ENCODE results near the gene CLTCL1. TPM values are rescaled to one million over a fixed set of nuclear protein-coding genes. Genes with fewer than 3 reads are reported as not detected.
"Not testable (repeated sequence)": the region's sequence is repeated elsewhere in the genome, so short reads cannot be mapped to it uniquely, and the experiment has no call there.

CLTCL1 gene
- polyA plus RNA-seq, 1 donor (not counting 4 experiments of a cell fraction or from before 2014, with no cell fraction given) = 12.4 TPM

GRCh38 chr22:19166421-19166820 lies 125.1 kb downstream of the CLTCL1 start:
- Histone ChIP-seq H3K9me3 (ENCODE audit: control insufficient read depth, low read depth, low read length) (no peaks in the 10 kb centered on the region), H3K9me1 (ENCODE audit: control insufficient read depth, extremely low read depth, insufficient read depth, low read length) (no peaks in the 10 kb centered on the region), H3K27me3 (ENCODE audit: control insufficient read depth, extremely low read depth, insufficient read depth, low read length) (peaks cover 39% of the 10 kb centered on the region), H3K4me1 (ENCODE audit: control insufficient read depth, extremely low read depth, insufficient read depth, low read length) (peaks cover 8% of the 10 kb centered on the region), H3K4me3 (ENCODE audit: control insufficient read depth in 2 of 3, extremely low read depth in 1 of 3, insufficient read depth in 2 of 3, low read depth in 1 of 3, low read length in 3 of 3) (no peak overlapping the region), H3K79me2 (ENCODE audit: control insufficient read depth, insufficient read depth, low read length) (no peaks in the 10 kb centered on the region), H3K9ac (ENCODE audit: control insufficient read depth, extremely low read depth, insufficient read depth, low read length) (no peak overlapping the region), H2AFZ (ENCODE audit: control insufficient read depth, low read length) (no peak overlapping the region), H3K27ac (ENCODE audit: control insufficient read depth, insufficient read depth, low read length) (no peak overlapping the region), H3K36me3 (ENCODE audit: control insufficient read depth in 2 of 2, extremely low read depth in 1 of 2, insufficient read depth in 2 of 2, low read length in 2 of 2) (no peaks in the 10 kb centered on the region), H3K4me2 (ENCODE audit: control insufficient read depth, extremely low read depth, insufficient read depth, low read depth, low read length) (no peak overlapping the region), H4K20me1 (ENCODE audit: control insufficient read depth, extremely low read depth, insufficient read depth, low read length) (no peaks in the 10 kb centered on the region)
- dilution Hi-C loops (cut with MboI; ENCODE audit: extremely low pct_ligation_motif_present, low sequenced_read_pairs) = no loop called here
- TF ChIP-seq, protein P1, sequence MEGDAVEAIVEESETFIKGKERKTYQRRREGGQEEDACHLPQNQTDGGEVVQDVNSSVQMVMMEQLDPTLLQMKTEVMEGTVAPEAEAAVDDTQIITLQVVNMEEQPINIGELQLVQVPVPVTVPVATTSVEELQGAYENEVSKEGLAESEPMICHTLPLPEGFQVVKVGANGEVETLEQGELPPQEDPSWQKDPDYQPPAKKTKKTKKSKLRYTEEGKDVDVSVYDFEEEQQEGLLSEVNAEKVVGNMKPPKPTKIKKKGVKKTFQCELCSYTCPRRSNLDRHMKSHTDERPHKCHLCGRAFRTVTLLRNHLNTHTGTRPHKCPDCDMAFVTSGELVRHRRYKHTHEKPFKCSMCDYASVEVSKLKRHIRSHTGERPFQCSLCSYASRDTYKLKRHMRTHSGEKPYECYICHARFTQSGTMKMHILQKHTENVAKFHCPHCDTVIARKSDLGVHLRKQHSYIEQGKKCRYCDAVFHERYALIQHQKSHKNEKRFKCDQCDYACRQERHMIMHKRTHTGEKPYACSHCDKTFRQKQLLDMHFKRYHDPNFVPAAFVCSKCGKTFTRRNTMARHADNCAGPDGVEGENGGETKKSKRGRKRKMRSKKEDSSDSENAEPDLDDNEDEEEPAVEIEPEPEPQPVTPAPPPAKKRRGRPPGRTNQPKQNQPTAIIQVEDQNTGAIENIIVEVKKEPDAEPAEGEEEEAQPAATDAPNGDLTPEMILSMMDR (optimal IDR thresholded peaks at IDR 0.05 in 1 of 3, IDR thresholded peaks at IDR 0.05 in 1 of 3, conservative IDR thresholded peaks at IDR 0.05 in 1 of 3; ENCODE audit: extremely low read depth in 1 of 3, insufficient read depth in 2 of 3, low read length in 3 of 3) = no peak
- no peak for TF ChIP-seq EZH2 (IDR thresholded peaks at IDR 0.05; ENCODE audit: low read length)
- FAIRE-seq (no peak), DNase-seq (ENCODE audit: low read depth, low spot score) (no peak)

- Histone ChIP-seq H3K9ac (ENCODE audit: control insufficient read depth, extremely low read depth, insufficient read depth, low read length) (no peak overlapping the region), H4K20me1 (ENCODE audit: control insufficient read depth, extremely low read depth, insufficient read depth, low read length) (no peaks in the 10 kb centered on the region), H3K4me2 (ENCODE audit: control insufficient read depth, extremely low read depth, insufficient read depth, low read depth, low read length) (no peak overlapping the region), H3K79me2 (ENCODE audit: control insufficient read depth, insufficient read depth, low read length) (no peaks in the 10 kb centered on the region), H2AFZ (ENCODE audit: control insufficient read depth, low read length) (no peak overlapping the region), H3K27ac (ENCODE audit: control insufficient read depth, insufficient read depth, low read length) (no peak overlapping the region), H3K4me1 (ENCODE audit: control insufficient read depth, extremely low read depth, insufficient read depth, low read length) (no peaks in the 10 kb centered on the region), H3K9me1 (ENCODE audit: control insufficient read depth, extremely low read depth, insufficient read depth, low read length) (no peaks in the 10 kb centered on the region), H3K36me3 (ENCODE audit: control insufficient read depth in 2 of 2, extremely low read depth in 1 of 2, insufficient read depth in 2 of 2, low read length in 2 of 2) (no peaks in the 10 kb centered on the region), H3K4me3 (ENCODE audit: control insufficient read depth in 2 of 3, extremely low read depth in 1 of 3, insufficient read depth in 2 of 3, low read depth in 1 of 3, low read length in 3 of 3) (no peak overlapping the region), H3K9me3 (ENCODE audit: control insufficient read depth, low read depth, low read length) (no peaks in the 10 kb centered on the region), H3K27me3 (ENCODE audit: control insufficient read depth, extremely low read depth, insufficient read depth, low read length) (peaks cover 31% of the 10 kb centered on the region)
- dilution Hi-C loops (cut with MboI; ENCODE audit: extremely low pct_ligation_motif_present, low sequenced_read_pairs) = no loop called here
- DNase-seq (ENCODE audit: low read depth, low spot score) = no peak
- no peak for TF ChIP-seq EZH2 (IDR thresholded peaks at IDR 0.05; ENCODE audit: low read length)
- TF ChIP-seq, protein P1 (optimal IDR thresholded peaks at IDR 0.05 in 1 of 3, IDR thresholded peaks at IDR 0.05 in 1 of 3, conservative IDR thresholded peaks at IDR 0.05 in 1 of 3; ENCODE audit: extremely low read depth in 1 of 3, insufficient read depth in 2 of 3, low read length in 3 of 3) = no peak
- no peak for FAIRE-seq
These were observed 127.1 kb downstream of the CLTCL1 start for GRCh38 chr22:19164425-19164824.

DNA sequence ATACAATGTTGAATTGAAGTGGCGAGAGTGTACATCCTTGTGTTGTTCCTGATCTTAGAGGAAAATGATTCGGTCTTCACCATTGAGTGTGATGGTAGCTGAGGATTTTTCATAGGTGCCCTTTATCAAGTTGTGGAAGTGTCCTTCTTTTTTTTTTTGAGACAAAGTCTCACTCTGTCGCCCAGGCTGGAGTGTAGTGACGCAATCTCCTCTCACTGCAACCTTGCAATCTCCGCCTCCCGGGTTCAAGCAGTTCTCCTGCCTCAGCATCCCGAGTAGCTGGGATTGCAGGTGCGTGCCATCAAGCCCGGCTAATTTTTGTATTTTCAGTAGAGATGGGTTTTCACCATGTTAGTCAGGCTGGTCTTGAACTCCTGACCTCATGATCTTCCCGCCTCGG lies 132.9 kb downstream of the CLTCL1 start:
- H3K4me3 ChIP-seq (ENCODE audit: control insufficient read depth in 2 of 3, extremely low read depth in 1 of 3, insufficient read depth in 2 of 3, low read depth in 1 of 3, low read length in 3 of 3); H3K4me1 ChIP-seq (ENCODE audit: control insufficient read depth, extremely low read depth, insufficient read depth, low read length); H3K27me3 ChIP-seq (ENCODE audit: control insufficient read depth, extremely low read depth, insufficient read depth, low read length); dilution Hi-C loops (cut with MboI; ENCODE audit: extremely low pct_ligation_motif_present, low sequenced_read_pairs); DNase-seq (ENCODE audit: low read depth, low spot score); H3K4me2 ChIP-seq (ENCODE audit: control insufficient read depth, extremely low read depth, insufficient read depth, low read depth, low read length); FAIRE-seq; H2AFZ ChIP-seq (ENCODE audit: control insufficient read depth, low read length); H4K20me1 ChIP-seq (ENCODE audit: control insufficient read depth, extremely low read depth, insufficient read depth, low read length); H3K9me3 ChIP-seq (ENCODE audit: control insufficient read depth, low read depth, low read length); H3K36me3 ChIP-seq (ENCODE audit: control insufficient read depth in 2 of 2, extremely low read depth in 1 of 2, insufficient read depth in 2 of 2, low read length in 2 of 2); H3K9ac ChIP-seq (ENCODE audit: control insufficient read depth, extremely low read depth, insufficient read depth, low read length); H3K79me2 ChIP-seq (ENCODE audit: control insufficient read depth, insufficient read depth, low read length); H3K27ac ChIP-seq (ENCODE audit: control insufficient read depth, insufficient read depth, low read length); H3K9me1 ChIP-seq (ENCODE audit: control insufficient read depth, extremely low read depth, insufficient read depth, low read length): not testable (repeated sequence)

GRCh38 chr22:19156109-19156508 lies 135.4 kb downstream of the CLTCL1 start:
- H3K27ac ChIP-seq (ENCODE audit: control insufficient read depth, insufficient read depth, low read length); H3K4me3 ChIP-seq (ENCODE audit: control insufficient read depth in 2 of 3, extremely low read depth in 1 of 3, insufficient read depth in 2 of 3, low read depth in 1 of 3, low read length in 3 of 3); H4K20me1 ChIP-seq (ENCODE audit: control insufficient read depth, extremely low read depth, insufficient read depth, low read length); FAIRE-seq; H3K4me2 ChIP-seq (ENCODE audit: control insufficient read depth, extremely low read depth, insufficient read depth, low read depth, low read length); H3K79me2 ChIP-seq (ENCODE audit: control insufficient read depth, insufficient read depth, low read length); dilution Hi-C loops (cut with MboI; ENCODE audit: extremely low pct_ligation_motif_present, low sequenced_read_pairs); H3K4me1 ChIP-seq (ENCODE audit: control insufficient read depth, extremely low read depth, insufficient read depth, low read length); DNase-seq (ENCODE audit: low read depth, low spot score); H3K9me3 ChIP-seq (ENCODE audit: control insufficient read depth, low read depth, low read length); H3K36me3 ChIP-seq (ENCODE audit: control insufficient read depth in 2 of 2, extremely low read depth in 1 of 2, insufficient read depth in 2 of 2, low read length in 2 of 2); H2AFZ ChIP-seq (ENCODE audit: control insufficient read depth, low read length); H3K9me1 ChIP-seq (ENCODE audit: control insufficient read depth, extremely low read depth, insufficient read depth, low read length); H3K9ac ChIP-seq (ENCODE audit: control insufficient read depth, extremely low read depth, insufficient read depth, low read length): not testable (repeated sequence)
- H3K27me3 ChIP-seq (ENCODE audit: control insufficient read depth, extremely low read depth, insufficient read depth, low read length) = peaks cover 18% of the 10 kb centered on the region
